Testis (tissue), 3 donors: ENCODE measurements around the gene CDH10. TPM values are rescaled to one million over a fixed set of nuclear protein-coding genes. Genes with fewer than 3 reads are reported as not detected.

Source experiments
- DNase-seq: peaks from one replicate; pipeline ENCODE4 v3.0.0-alpha.2; 2019
- H3K27ac ChIP-seq, 2 donors: fragments of 200-600 bp; sonication (generic); one replicate each; pipeline ENCODE4 v1.5.1; 2019
- H3K27me3 ChIP-seq: fragments of 200-600 bp; sonication (generic); one replicate; pipeline ENCODE4 v1.5.1; 2019
- H3K36me3 ChIP-seq: fragments of 200-600 bp; sonication (generic); one replicate; pipeline ENCODE4 v1.5.1; 2017; ENCODE audit warnings: low read depth; ENCODE audit errors: missing control alignments
- H3K4me1 ChIP-seq: fragments of 200-600 bp; sonication (generic); one replicate; pipeline ENCODE4 v1.5.1; 2019
- H3K4me3 ChIP-seq, 2 donors: fragments of 200-600 bp; sonication (generic); one replicate each; pipeline ENCODE4 v1.5.1; 2017 to 2019
- H3K9me3 ChIP-seq: fragments of 200-600 bp; sonication (generic); one replicate; pipeline ENCODE4 v1.5.1; 2017
- CTCF ChIP-seq, 3 experiments: fragments of 450-650 bp in 2 of 3; fragments of 200-600 bp in 1 of 3; sonication (generic) in 1 of 3; IDR thresholded peaks; one replicate each; pipeline ENCODE4 v1.5.1; 2016 to 2019; ENCODE audit warnings: antibody characterized with exemption in 3 of 3, mild to moderate bottlenecking in 2 of 3, moderate library complexity in 1 of 3
- POLR2A ChIP-seq: fragments of 450-650 bp; IDR thresholded peaks from one replicate; pipeline ENCODE4 v1.6.1; 2017; ENCODE audit warnings: antibody characterized with exemption, mild to moderate bottlenecking, moderate library complexity
- WGBS, 2 donors: methylation state at CpG; one replicate each; pipeline ENCODE4 v1.1.5; 2018; 5-methylcytosine and 5-hydroxymethylcytosine counted together
- intact Hi-C: fragments of 100-400 bp; cut with DNase I; formaldehyde crosslinking; loops from one replicate; pipeline ENCODE4 v1.15.1; 2023; ENCODE audit warnings: low total_unique reads
- polyA plus RNA-seq: library from polyadenylated mRNA; stranded (reverse); fragments of 350-450 nt; fragmentation: Illumina TruSeq; extraction: RNeasy Lipid Tissue Mini Kit (QIAGEN cat#74804); gene quantifications from one replicate; pipeline ENCODE4 v1.2.3, GENCODE V29; 2014; ENCODE audit warnings: low read depth, low replicate concordance; ENCODE audit not compliant: insufficient read depth
- total RNA-seq, 2 donors: library from RNA; depleted of rRNA; stranded (reverse); fragments of >200 nt; gene quantifications; one replicate each; pipeline ENCODE4 v1.2.3, GENCODE V29; 2016

CDH10 gene
- total and polyA plus RNA-seq, 3 donors from 2014 or later: 0.74 to 1.4 (median 0.84) TPM

GRCh38 chr5:24629798-24630197, 15.0 kb downstream of the CDH10 start:
- intact Hi-C loops: no loop called here
- Histone ChIP-seq H3K27ac (no peak overlapping the region), H3K4me3 (no peak overlapping the region), H3K4me1 (no peaks in the 10 kb centered on the region), H3K27me3 (no peaks in the 10 kb centered on the region), H3K36me3 (no peaks in the 10 kb centered on the region), H3K9me3 (no peaks in the 10 kb centered on the region)
- no peak for DNase-seq
- 76 to 95% methylated on average over 1 of the region's 1 CpG for WGBS, 2 donors
- no peak for TF ChIP-seq POLR2A
- no peak for TF ChIP-seq CTCF (IDR thresholded peaks at IDR 0.05)

GRCh38 chr5:24624872-24625271, 19.9 kb downstream of the CDH10 start:
- TF ChIP-seq POLR2A: no peak
- no peak for TF ChIP-seq CTCF (IDR thresholded peaks at IDR 0.05)
- Histone ChIP-seq H3K36me3 (no peaks in the 10 kb centered on the region), H3K9me3 (no peaks in the 10 kb centered on the region), H3K27me3 (no peaks in the 10 kb centered on the region), H3K4me3 (no peak overlapping the region), H3K4me1 (no peaks in the 10 kb centered on the region), H3K27ac (no peak overlapping the region)
- intact Hi-C loops: no loop called here
- no peak for DNase-seq

- Histone ChIP-seq H3K27ac (no peak overlapping the region), H3K27me3 (no peaks in the 10 kb centered on the region), H3K4me3 (no peak overlapping the region), H3K36me3 (no peaks in the 10 kb centered on the region), H3K9me3 (no peaks in the 10 kb centered on the region), H3K4me1 (no peaks in the 10 kb centered on the region)
- intact Hi-C loops: no loop called here
- DNase-seq: no peak
- TF ChIP-seq CTCF (IDR thresholded peaks at IDR 0.05) (no peak), POLR2A (no peak)
- WGBS, 2 donors: 68 to 74% methylated on average over 1 of the region's 1 CpG
Measured at GRCh38 chr5:24623624-24624023, 21.2 kb downstream of the CDH10 start.

GRCh38 chr5:24623031-24623430, 21.7 kb downstream of the CDH10 start:
- H3K36me3 ChIP-seq: no peaks in the 10 kb centered on the region
- H3K4me3 ChIP-seq: no peak overlapping the region
- 52 to 62% methylated on average over 5 of the region's 5 CpGs for WGBS, 2 donors
- DNase-seq: no peak
- intact Hi-C loops: no loop called here
- no peaks in the 10 kb centered on the region for H3K4me1 ChIP-seq
- no peak overlapping the region for H3K27ac ChIP-seq
- no peaks in the 10 kb centered on the region for H3K27me3 ChIP-seq
- H3K9me3 ChIP-seq: no peaks in the 10 kb centered on the region
- TF ChIP-seq POLR2A (no peak), CTCF (IDR thresholded peaks at IDR 0.05) (no peak)

- DNase-seq: no peak
Measured at GRCh38 chr5:24621792-24622191, 23.0 kb downstream of the CDH10 start.

More at GRCh38 chr5:24621792-24622191, 23.0 kb downstream of the CDH10 start:
- H3K27me3 ChIP-seq: no peaks in the 10 kb centered on the region
- H3K4me1 ChIP-seq: no peaks in the 10 kb centered on the region
- no peak overlapping the region for H3K27ac ChIP-seq
- no peaks in the 10 kb centered on the region for H3K36me3 ChIP-seq
- H3K9me3 ChIP-seq: no peaks in the 10 kb centered on the region
- 56 to 62% methylated on average over 6 of the region's 6 CpGs for WGBS, 2 donors
- no peak for TF ChIP-seq POLR2A
- TF ChIP-seq CTCF (IDR thresholded peaks at IDR 0.05): no peak
- intact Hi-C loops: no loop called here
- no peak overlapping the region for H3K4me3 ChIP-seq
